ENCODE results near the gene GID8.

GRCh38 chr20:62967149-62967501 lies 29.2 kb downstream of the GID8 start:
- TF ChIP-seq REST (IDR thresholded peaks at IDR 0.05; ENCODE audit: unreplicated experiment) (no peak), CTCF (conservative IDR thresholded peaks at IDR 0.05; ENCODE audit: low read depth in 2 of 2) (no peak)

All from GM23338 (cell line).